ENCODE results near the gene SETD1B. TPM values are rescaled to one million over a fixed set of nuclear protein-coding genes. Genes with fewer than 3 reads are reported as not detected.

The SETD1B gene
- total RNA-seq, 2 experiments from 2014 or later = 13.3 TPM

DNA sequence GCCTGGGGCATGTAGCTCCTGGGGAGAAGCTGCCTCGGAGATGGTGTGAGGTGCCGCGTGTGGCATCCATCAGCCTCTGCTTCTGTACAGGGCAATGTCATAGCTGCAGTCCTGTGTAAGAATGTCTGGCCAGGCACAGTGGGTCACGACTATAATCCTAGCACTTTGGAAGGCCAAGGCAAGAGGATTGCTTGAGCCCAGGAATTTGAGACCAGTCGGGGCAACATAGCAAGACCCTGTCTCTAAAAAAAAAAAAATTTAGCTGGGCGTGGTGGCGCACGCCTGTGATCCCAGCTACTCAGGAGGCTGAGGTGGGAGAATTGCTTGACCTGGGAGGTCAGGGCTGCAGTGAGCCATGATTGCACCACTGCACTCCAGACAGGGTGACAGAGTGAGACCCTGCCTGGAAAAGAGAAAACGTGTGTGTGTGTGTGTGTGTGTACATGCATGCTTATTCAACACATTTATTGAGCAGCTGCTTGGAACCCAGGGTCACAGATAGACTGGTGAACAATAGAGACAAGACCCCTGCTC is 34.4 kb upstream of the SETD1B start:
- H3K36me3 Mint-ChIP-seq (ENCODE audit: low read depth) = peaks cover 3% of the 10 kb centered on the region
- ATAC-seq (no peak), DNase-seq (no peak)
- intact Hi-C loops (cut with micrococcal nuclease) = no loop called here
- H3K27ac Mint-ChIP-seq = no peak overlapping the region
- peaks cover 9% of the 10 kb centered on the region for H3K4me1 Mint-ChIP-seq (ENCODE audit: low read depth)
- no peak overlapping the region for H3K4me3 Mint-ChIP-seq
- POLR2A ChIA-PET = no interaction called here
- CTCF ChIA-PET = interaction anchor here (0.8 to 1.7 kb wide), 3 partner anchors 12 to 51 kb away, joined by 3 to 11 read pairs (median 5); partner anchors contain the start of gene RHOF
- TF ChIP-seq, protein P1, sequence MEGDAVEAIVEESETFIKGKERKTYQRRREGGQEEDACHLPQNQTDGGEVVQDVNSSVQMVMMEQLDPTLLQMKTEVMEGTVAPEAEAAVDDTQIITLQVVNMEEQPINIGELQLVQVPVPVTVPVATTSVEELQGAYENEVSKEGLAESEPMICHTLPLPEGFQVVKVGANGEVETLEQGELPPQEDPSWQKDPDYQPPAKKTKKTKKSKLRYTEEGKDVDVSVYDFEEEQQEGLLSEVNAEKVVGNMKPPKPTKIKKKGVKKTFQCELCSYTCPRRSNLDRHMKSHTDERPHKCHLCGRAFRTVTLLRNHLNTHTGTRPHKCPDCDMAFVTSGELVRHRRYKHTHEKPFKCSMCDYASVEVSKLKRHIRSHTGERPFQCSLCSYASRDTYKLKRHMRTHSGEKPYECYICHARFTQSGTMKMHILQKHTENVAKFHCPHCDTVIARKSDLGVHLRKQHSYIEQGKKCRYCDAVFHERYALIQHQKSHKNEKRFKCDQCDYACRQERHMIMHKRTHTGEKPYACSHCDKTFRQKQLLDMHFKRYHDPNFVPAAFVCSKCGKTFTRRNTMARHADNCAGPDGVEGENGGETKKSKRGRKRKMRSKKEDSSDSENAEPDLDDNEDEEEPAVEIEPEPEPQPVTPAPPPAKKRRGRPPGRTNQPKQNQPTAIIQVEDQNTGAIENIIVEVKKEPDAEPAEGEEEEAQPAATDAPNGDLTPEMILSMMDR (IDR thresholded peaks at IDR 0.05) = no peak
- H3K27me3 Mint-ChIP-seq = no peaks in the 10 kb centered on the region
- no peaks in the 10 kb centered on the region for H3K9me3 Mint-ChIP-seq

DNA sequence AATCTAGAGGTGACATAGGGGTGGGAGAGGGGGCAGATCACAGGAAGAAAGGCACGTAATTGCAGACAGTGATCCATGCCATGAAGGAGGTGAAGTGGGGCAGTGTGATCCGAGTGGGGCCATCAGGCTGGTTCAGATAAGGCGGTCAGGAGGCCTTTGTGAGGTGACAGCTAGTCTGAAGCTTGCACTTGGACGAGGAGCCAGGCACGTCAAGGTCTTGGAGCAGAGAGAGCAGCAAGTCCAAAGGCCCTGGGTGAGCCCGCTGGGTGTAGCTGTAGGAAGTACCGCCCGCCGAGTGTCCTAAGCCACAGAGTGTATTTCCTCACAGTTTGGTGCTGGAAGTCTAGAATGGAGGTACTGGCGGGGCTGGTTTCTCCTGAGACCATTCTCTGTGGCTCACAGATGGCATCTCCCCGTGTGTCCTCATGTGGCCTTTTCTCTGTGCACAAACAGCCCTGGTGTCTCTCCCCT is 33.9 kb upstream of the SETD1B start:
- intact Hi-C loops (cut with micrococcal nuclease) = no loop called here
- Mint-ChIP-seq H3K4me1 (ENCODE audit: low read depth) (peaks cover 9% of the 10 kb centered on the region), H3K27me3 (no peaks in the 10 kb centered on the region), H3K4me3 (no peak overlapping the region), H3K9me3 (no peaks in the 10 kb centered on the region), H3K27ac (peak overlapping the region; percentile 25), H3K36me3 (ENCODE audit: low read depth) (peaks cover 3% of the 10 kb centered on the region)
- ATAC-seq (no peak), DNase-seq (no peak)
- ChIA-PET CTCF (interaction anchor here (0.8 to 1.7 kb wide), 3 partner anchors 11 to 52 kb away, joined by 3 to 11 read pairs (median 5); partner anchors contain the start of gene RHOF), POLR2A (no interaction called here)
- TF ChIP-seq, protein P1 (IDR thresholded peaks at IDR 0.05) = no peak

DNA sequence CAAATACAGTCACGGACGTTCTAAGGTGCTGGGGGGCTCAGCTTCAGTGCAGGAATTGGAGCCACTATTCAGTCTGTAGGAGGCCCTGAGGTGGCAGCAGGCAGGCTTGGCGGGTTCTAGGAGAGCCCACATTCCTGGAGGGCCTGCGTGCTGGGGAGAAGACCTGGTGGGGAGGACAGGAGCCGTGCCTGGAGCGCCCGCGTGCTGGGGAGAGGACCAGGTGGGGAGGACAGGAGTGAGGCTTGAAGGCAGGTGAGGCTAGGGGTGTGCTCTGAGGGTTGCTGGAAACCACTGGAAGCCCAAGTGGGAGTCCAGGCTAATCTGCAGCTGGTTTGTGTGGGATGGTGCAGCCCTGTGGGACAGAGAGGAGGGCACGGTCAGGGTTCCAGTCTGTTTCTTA is 33.4 kb upstream of the SETD1B start:
- ATAC-seq = no peak
- peaks cover 2% of the 10 kb centered on the region for H3K36me3 Mint-ChIP-seq (ENCODE audit: low read depth)
- CTCF ChIA-PET = interaction anchor here (1.6 to 1.7 kb wide), 2 partner anchors 11 to 24 kb away, joined by 5 to 11 read pairs; partner anchors contain the start of gene RHOF
- TF ChIP-seq, protein P1 (IDR thresholded peaks at IDR 0.05) = no peak
- no peak overlapping the region for H3K4me3 Mint-ChIP-seq
- no peak overlapping the region for H3K27ac Mint-ChIP-seq
- no peaks in the 10 kb centered on the region for H3K27me3 Mint-ChIP-seq
- POLR2A ChIA-PET = no interaction called here
- H3K4me1 Mint-ChIP-seq (ENCODE audit: low read depth) = peaks cover 9% of the 10 kb centered on the region
- H3K9me3 Mint-ChIP-seq = no peaks in the 10 kb centered on the region
- intact Hi-C loops (cut with micrococcal nuclease) = no loop called here
- no peak for DNase-seq

DNA sequence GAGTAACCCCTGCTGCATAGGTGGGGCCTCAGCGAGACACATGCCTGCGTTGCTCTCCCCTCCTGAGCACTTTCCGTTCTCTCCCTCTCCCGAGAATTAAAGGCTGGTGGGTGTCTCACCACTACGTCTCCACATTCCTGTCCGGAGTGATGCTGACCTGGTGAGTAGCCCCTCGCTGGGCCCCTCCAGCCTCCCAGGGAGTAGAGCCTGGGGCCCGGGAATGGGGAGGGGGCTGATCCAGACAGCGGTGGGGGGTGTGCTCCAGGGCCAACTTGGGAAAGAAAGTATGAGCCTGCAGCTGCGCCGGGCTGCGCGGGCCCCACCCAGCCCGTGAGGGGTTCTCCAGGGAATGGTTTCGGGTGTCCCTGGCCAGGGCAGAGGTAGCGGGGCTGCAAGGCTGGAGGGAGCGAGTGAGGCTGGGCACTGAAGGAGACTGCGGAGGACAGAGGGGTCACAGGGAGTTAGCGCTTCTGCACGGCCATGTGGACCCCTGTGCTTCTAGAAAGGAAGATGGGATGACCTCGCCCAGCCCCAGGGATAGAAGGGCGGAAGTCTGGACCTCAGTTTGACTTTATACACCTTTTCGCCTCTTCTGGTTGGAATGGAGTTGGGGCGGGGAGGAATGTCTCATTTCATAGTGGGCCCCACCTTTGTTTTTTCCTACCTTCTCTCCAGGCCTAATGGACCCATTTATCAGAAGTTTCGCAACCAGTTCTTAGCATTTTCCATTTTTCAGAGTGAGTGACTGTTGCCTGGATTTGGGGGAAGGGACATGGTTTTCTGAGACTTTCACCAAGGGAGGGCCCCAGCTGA is 32.8 kb upstream of the SETD1B start:
- peaks cover 9% of the 10 kb centered on the region for H3K4me1 Mint-ChIP-seq (ENCODE audit: low read depth)

More for the DNA sequence above, 32.8 kb upstream of the SETD1B start:
- CTCF ChIA-PET = no interaction called here
- Mint-ChIP-seq H3K9me3 (no peaks in the 10 kb centered on the region), H3K27me3 (no peaks in the 10 kb centered on the region), H3K27ac (no peak overlapping the region), H3K4me3 (no peak overlapping the region), H3K36me3 (ENCODE audit: low read depth) (no peaks in the 10 kb centered on the region)
- DNase-seq (no peak), ATAC-seq (no peak)
- POLR2A ChIA-PET = no interaction called here
- intact Hi-C loops (cut with micrococcal nuclease) = no loop called here
- TF ChIP-seq, protein P1 (IDR thresholded peaks at IDR 0.05) = no peak

Data from activated CD8-positive, alpha-beta T cell treated with anti-CD3 and anti-CD28 coated beads for 36 hours (primary cell).